T follicular helper cell (primary cell): ENCODE results near the gene CDC42EP5.

Source experiments
- DNase-seq: peaks from one replicate; pipeline ENCODE4 v3.0.0-alpha.2; 2020; ENCODE audit warnings: low read depth

CDC42EP5 gene

GRCh38 chr19:54426291-54426931 is 46.7 kb downstream of the CDC42EP5 start:
- DNase-seq: no peak

GRCh38 chr19:54425382-54425723 is 47.7 kb downstream of the CDC42EP5 start:
- DNase-seq: no peak

GRCh38 chr19:54424660-54425381 is 48.3 kb downstream of the CDC42EP5 start:
- DNase-seq: no peak

GRCh38 chr19:54424201-54424600 is 48.9 kb downstream of the CDC42EP5 start:
- DNase-seq: no peak

GRCh38 chr19:54422136-54422535 is 51.0 kb downstream of the CDC42EP5 start:
- DNase-seq: no peak

GRCh38 chr19:54421521-54421920 is 51.6 kb downstream of the CDC42EP5 start:
- DNase-seq: no peak

- DNase-seq: no peak
Measured at GRCh38 chr19:54421169-54421516, 52.0 kb downstream of the CDC42EP5 start.

- no peak for DNase-seq
Measured at GRCh38 chr19:54420383-54421168, 52.5 kb downstream of the CDC42EP5 start.

GRCh38 chr19:54420068-54420382 is 53.1 kb downstream of the CDC42EP5 start:
- no peak for DNase-seq

- DNase-seq: no peak
Measured at GRCh38 chr19:54418930-54419800, 53.9 kb downstream of the CDC42EP5 start.

GRCh38 chr19:54418030-54418929 is 54.8 kb downstream of the CDC42EP5 start:
- DNase-seq: no peak

- DNase-seq: no peak
Measured at GRCh38 chr19:54416695-54417491, 56.2 kb downstream of the CDC42EP5 start.

- DNase-seq: no peak
Measured at GRCh38 chr19:54415901-54416673, 57.0 kb downstream of the CDC42EP5 start.

- peak; percentile 14 for DNase-seq
Measured at GRCh38 chr19:54415208-54415900, 57.7 kb downstream of the CDC42EP5 start, which contains the start of gene TTYH1. TSS of gene TTYH1 (plus strand) at chr19:54415464. CDS start at chr19:54415553, 89 bp downstream.
